GM12872 (cell line): ENCODE results near the gene SMARCD3.

Source experiments
- CTCF ChIP-seq: IDR thresholded peaks from 3 replicates; pipeline ENCODE4 v1.5.1; 2011; ENCODE audit warnings: low read depth, mild to moderate bottlenecking, low read length, moderate library complexity; ENCODE audit not compliant: insufficient read depth

Gene SMARCD3

GRCh38 chr7:151195616-151196450 is 52.7 kb downstream of the SMARCD3 start:
- no peak for TF ChIP-seq CTCF

- TF ChIP-seq CTCF = no peak
Observed at GRCh38 chr7:151194188-151194587, 54.3 kb downstream of the SMARCD3 start.

GRCh38 chr7:151193203-151193978 is 55.1 kb downstream of the SMARCD3 start:
- no peak for TF ChIP-seq CTCF

- no peak for TF ChIP-seq CTCF
Observed at GRCh38 chr7:151192002-151192539, 56.4 kb downstream of the SMARCD3 start.

GRCh38 chr7:151191544-151191943 is 57.0 kb downstream of the SMARCD3 start:
- no peak for TF ChIP-seq CTCF

GRCh38 chr7:151189038-151189437 is 59.5 kb downstream of the SMARCD3 start:
- TF ChIP-seq CTCF = no peak
